GM12878 (cell line): ENCODE results near the gene INTS2. TPM values are rescaled to one million over a fixed set of nuclear protein-coding genes. Genes with fewer than 3 reads are reported as not detected.

Source experiments
- ATAC-seq: fragments of 200-7000 bp; cut with Tn5 transposase; 3 replicates; pipeline ENCODE4 v1.9.1; 2020; ENCODE audit warnings: mild to moderate bottlenecking, moderate library complexity
- Bru-seq: library from RNA; stranded (reverse); fragments of 400-500 nt; gene quantifications from one replicate; lab custom pipeline; 2021; lab: Mats Ljungman, UMichigan
- BruChase-seq, 2 experiments: library from RNA; stranded (reverse); fragments of 400-500 nt; gene quantifications; one replicate each; lab custom pipeline; 2021; lab: Mats Ljungman, UMichigan
- BruUV-seq: library from RNA; stranded (reverse); fragments of 400-500 nt; replicated peaks from 2 replicates; lab custom pipeline; 2021; lab: Mats Ljungman, UMichigan
- CTCF ChIA-PET: fragments of 300-600 bp; sonication (Branson Sonifier 250); formaldehyde crosslinking; extraction: SDS; loops from one replicate; lab custom pipeline; 2021; ENCODE audit warnings: inconsistent platforms; lab: Yijun Ruan, JAX
- POLR2A ChIA-PET: fragments of 350-600 bp; formaldehyde crosslinking; extraction: SDS; loops from one replicate; lab custom pipeline; 2021; ENCODE audit warnings: inconsistent platforms; lab: Charles Lee
- RAD21 ChIA-PET: fragments of 300-600 bp; sonication (Branson Sonifier 250); formaldehyde crosslinking; loops from one replicate; lab custom pipeline; 2023; ENCODE audit warnings: antibody characterized with exemption; ENCODE audit not compliant: unreplicated experiment; lab: Charles Lee
- SMC1A ChIA-PET: fragments of 300-600 bp; sonication (Branson Sonifier 250); formaldehyde crosslinking; loops from one replicate; lab custom pipeline; 2023; ENCODE audit not compliant: unreplicated experiment, uncharacterized antibody; lab: Charles Lee
- DNase-seq: peaks from one replicate; pipeline ENCODE4 v3.0.0-alpha.2; 2011; ENCODE audit warnings: low read depth, low spot score
- FAIRE-seq: peaks from 3 replicates; lab custom pipeline; 2011; peaks lifted over from hg19 to GRCh38; lab: Jason Lieb, UNC
- H2AFZ ChIP-seq: 2 replicates; pipeline ENCODE4 v1.6.0; 2011; ENCODE audit warnings: low read depth, low read length, control low read depth; ENCODE audit not compliant: control insufficient read depth
- H3K27ac ChIP-seq: 2 replicates; pipeline ENCODE4 v1.5.1; 2011; ENCODE audit warnings: control low read depth; ENCODE audit not compliant: control insufficient read depth, insufficient read depth
- H3K27me3 ChIP-seq, 2 experiments: replicated peaks in 1 of 2; 2 replicates each; pipeline versions ENCODE4 v1.6.0 to v1.6.1; 2011; ENCODE audit warnings: low read length in 1 of 2; ENCODE audit not compliant: control insufficient read depth in 2 of 2, insufficient read depth in 2 of 2
- H3K36me3 ChIP-seq, 2 experiments: 2 replicates each; pipeline ENCODE4 v1.5.1; 2011; ENCODE audit warnings: low read length in 1 of 2; ENCODE audit not compliant: control insufficient read depth in 2 of 2, insufficient read depth in 2 of 2
- H3K4me1 ChIP-seq: 2 replicates; pipeline ENCODE4 v1.6.1; 2011; ENCODE audit warnings: mild to moderate bottlenecking, low read length, moderate library complexity, mixed read lengths; ENCODE audit not compliant: control insufficient read depth, insufficient read depth
- H3K4me2 ChIP-seq: 2 replicates; pipeline ENCODE4 v1.6.0; 2011; ENCODE audit warnings: control low read depth; ENCODE audit not compliant: control insufficient read depth, insufficient read depth
- H3K4me3 ChIP-seq: fragments of 200-600 bp; sonication (generic); 2 replicates; pipeline ENCODE4 v1.5.1; 2016
- H3K79me2 ChIP-seq: 2 replicates; pipeline ENCODE4 v1.6.0; 2011; ENCODE audit warnings: low read length; ENCODE audit not compliant: control insufficient read depth, insufficient read depth
- H3K9ac ChIP-seq: 2 replicates; pipeline ENCODE4 v1.8.0; 2011; ENCODE audit warnings: low read length, control low read depth, mixed read lengths; ENCODE audit not compliant: control insufficient read depth, insufficient read depth
- H3K9me3 ChIP-seq: replicated peaks from 3 replicates; pipeline ENCODE4 v1.5.1; 2011; ENCODE audit warnings: mild to moderate bottlenecking, low read length; ENCODE audit not compliant: control insufficient read depth, insufficient read depth
- H4K20me1 ChIP-seq: 2 replicates; pipeline ENCODE4 v1.6.0; 2011; ENCODE audit not compliant: control insufficient read depth, insufficient read depth
- BCL3 ChIP-seq: IDR thresholded peaks from 2 replicates; pipeline ENCODE4 v1.6.1; 2011; ENCODE audit warnings: borderline replicate concordance, low read depth, mild to moderate bottlenecking, moderate library complexity, low read length; ENCODE audit not compliant: insufficient read depth, poor library complexity, severe bottlenecking
- BHLHE40 ChIP-seq, 2 experiments: fragments of 450-650 bp in 1 of 2; IDR thresholded peaks; 2 replicates each; pipeline ENCODE4 v1.6.1; 2011 to 2017; ENCODE audit warnings: low read depth in 2 of 2, borderline replicate concordance in 1 of 2, improper control_type of control experiment in 1 of 2, low read length in 1 of 2, mild to moderate bottlenecking in 1 of 2
- CBX5 ChIP-seq: sonication (generic); IDR thresholded peaks from 2 replicates; pipeline ENCODE4 v1.6.1; 2016; ENCODE audit warnings: low read depth, moderate library complexity, mild to moderate bottlenecking, inconsistent platforms
- CHD2 ChIP-seq: IDR thresholded peaks from 2 replicates; pipeline ENCODE4 v1.6.1; 2011; ENCODE audit warnings: low read depth, low read length, improper control_type of control experiment, borderline replicate concordance
- DPF2 ChIP-seq: fragments of 450-650 bp; IDR thresholded peaks from 2 replicates; pipeline ENCODE4 v1.6.1; 2017; ENCODE audit warnings: mild to moderate bottlenecking
- FOXK2 ChIP-seq: fragments of 450-650 bp; IDR thresholded peaks from 2 replicates; pipeline ENCODE4 v1.6.1; 2017; ENCODE audit warnings: mild to moderate bottlenecking, moderate library complexity
- KLF5 ChIP-seq: fragments of 450-650 bp; IDR thresholded peaks from 2 replicates; pipeline ENCODE4 v1.6.1; 2014; ENCODE audit warnings: mild to moderate bottlenecking; ENCODE audit not compliant: partially characterized antibody
- MXI1 ChIP-seq: fragments of 150-350 bp; IDR thresholded peaks from 2 replicates; pipeline ENCODE4 v1.6.1; 2011; ENCODE audit warnings: low read depth, mild to moderate bottlenecking, inconsistent platforms, low read length, improper control_type of control experiment
- NRF1 ChIP-seq: conservative IDR thresholded peaks from 2 replicates; pipeline ENCODE4 v1.6.1; 2011; ENCODE audit warnings: mild to moderate bottlenecking, low read depth, low read length, improper control_type of control experiment
- POU2F2 ChIP-seq: IDR thresholded peaks from 3 replicates; pipeline ENCODE4 v1.6.1; 2011; ENCODE audit warnings: low read depth, mild to moderate bottlenecking, low read length, borderline replicate concordance
- ZNF592 ChIP-seq: fragments of 450-650 bp; IDR thresholded peaks from 2 replicates; pipeline ENCODE4 v1.6.1; 2017; ENCODE audit warnings: mild to moderate bottlenecking, moderate library complexity
- WGBS: methylation state at CpG from one replicate; pipeline ENCODE4 v1.1.6; 2016; ENCODE audit warnings: low lambda C conversion rate; ENCODE audit not compliant: insufficient replicate concordance, insufficient coverage; ENCODE audit errors: missing lambda C conversion rate; 5-methylcytosine and 5-hydroxymethylcytosine counted together
- in situ Hi-C: fragments of 300-500 bp; cut with MboI; formaldehyde crosslinking; loops from 9 replicates; pipeline ENCODE4 v1.14.3; 2018; ENCODE audit warnings: mixed read lengths
- intact Hi-C: fragments of 100-400 bp; cut with micrococcal nuclease; formaldehyde crosslinking; loops from one replicate; pipeline ENCODE4 v1.14.2; 2022; ENCODE audit not compliant: unreplicated experiment
- long read RNA-seq, 2 experiments: library from polyadenylated mRNA; unstranded; transcript quantifications; one replicate each; pipeline ENCODE4 v2.0.0, GENCODE V29; 2019 to 2020
- polyA minus RNA-seq, 3 experiments: library from RNA; depleted of rRNA, polyadenylated mRNA; stranded (reverse); fragments of >200 nt; gene quantifications; 2 replicates each; pipeline ENCODE4 v1.2.3, GENCODE V29; 2011
- polyA plus RNA-seq, 11 experiments: library from polyadenylated mRNA; depleted of rRNA in 4 of 11; unstranded in 6 of 11; stranded (reverse) in 5 of 11; fragments of >200 nt; fragmentation: Nextera tagmentation in 4 of 11; fragmentation: Illumina TruSeq in 1 of 11; extraction: Ambion mirVana in 4 of 11; extraction: Trizol in 1 of 11; gene quantifications; 1 replicate in 1 of 11; 2 replicates in 10 of 11; pipeline versions ENCODE4 v1.2.1 to v1.2.3, GENCODE V29; 2011 to 2016; ENCODE audit warnings: inconsistent platforms in 2 of 11, missing spikeins in 2 of 11, low read depth in 1 of 11
- total RNA-seq, 4 experiments: library from RNA; depleted of rRNA in 3 of 4; stranded (reverse); fragments of >200 nt in 3 of 4; fragmentation: Illumina TruSeq in 1 of 4; extraction: Trizol in 1 of 4; gene quantifications; 2 replicates each; pipeline versions ENCODE4 v1.2.1 to v1.2.3, GENCODE V29; 2013 to 2021

INTS2 gene
- 105 and 107 TPM in 2 replicates for total RNA-seq (2013; cell fraction: nucleolus; rRNA removed)
- 17.7 and 22.7 TPM in 2 replicates for total RNA-seq (2014; rRNA removed)
- 17.0 and 17.7 TPM in 2 replicates for total RNA-seq (2014; rRNA removed; fragmentation: Illumina TruSeq; extraction: Trizol)
- total RNA-seq (2021): 14.7 and 16.7 TPM in 2 replicates
- 4.4 TPM for polyA plus RNA-seq (2011; ENCODE audit: low read depth)
- polyA plus RNA-seq (2011; rRNA removed): 22.2 and 29.6 TPM in 2 replicates
- 9.5 and 11.0 TPM in 2 replicates for polyA plus RNA-seq (2011; cell fraction: cytosol; rRNA removed)
- polyA plus RNA-seq (2011; cell fraction: nucleus; rRNA removed): 15.2 and 18.8 TPM in 2 replicates
- polyA plus RNA-seq (2012): 5.6 and 8.2 TPM in 2 replicates
- polyA plus RNA-seq (2014; fragmentation: Illumina TruSeq; extraction: Trizol): 13.2 and 16.1 TPM in 2 replicates
- 1 to 10 TPM; 2.8 to 4.2 TPM for polyA plus RNA-seq (2014; fragmentation: Nextera tagmentation; extraction: Ambion mirVana)
- 8.3 and 9.2 TPM in 2 replicates for polyA plus RNA-seq (2014; rRNA removed)
- 10 to 100 TPM in 1 of 2 experiments, 1 to 10 TPM in 1; 9.7 to 10.0 TPM for polyA plus RNA-seq (2016; fragmentation: Nextera tagmentation; extraction: Ambion mirVana)
- 40.2 and 48.2 TPM in 2 replicates for polyA minus RNA-seq (2011; rRNA and poly(A)+ RNA removed)
- 15.0 and 15.6 TPM in 2 replicates for polyA minus RNA-seq (2011; cell fraction: cytosol; rRNA and poly(A)+ RNA removed)
- polyA minus RNA-seq (2011; cell fraction: nucleus; rRNA and poly(A)+ RNA removed): 18.4 and 21.2 TPM in 2 replicates
- Bru-seq, nascent RNA: percentile 69 among the genes with signal in this experiment
- BruChase-seq, experiment 1, labeled RNA remaining after a 6-hour chase: percentile 85 among the genes with signal in this experiment
- percentile 80 among the genes with signal in this experiment for BruChase-seq, experiment 2, labeled RNA remaining after a 2-hour chase
- long read RNA-seq, experiment 1, full-length matches to known transcripts: 1 of 2 reads
- long read RNA-seq, experiment 1, partial matches to known transcripts: 0 of 2 reads
- long read RNA-seq, experiment 1, other reads (novel, unspliced or antisense): 1 of 2 reads
- long read RNA-seq, experiment 2, full-length matches to known transcripts: 3 of 23 reads
- long read RNA-seq, experiment 2, partial matches to known transcripts: 13 of 23 reads
- long read RNA-seq, experiment 2, other reads (novel, unspliced or antisense): 7 of 23 reads

DNA sequence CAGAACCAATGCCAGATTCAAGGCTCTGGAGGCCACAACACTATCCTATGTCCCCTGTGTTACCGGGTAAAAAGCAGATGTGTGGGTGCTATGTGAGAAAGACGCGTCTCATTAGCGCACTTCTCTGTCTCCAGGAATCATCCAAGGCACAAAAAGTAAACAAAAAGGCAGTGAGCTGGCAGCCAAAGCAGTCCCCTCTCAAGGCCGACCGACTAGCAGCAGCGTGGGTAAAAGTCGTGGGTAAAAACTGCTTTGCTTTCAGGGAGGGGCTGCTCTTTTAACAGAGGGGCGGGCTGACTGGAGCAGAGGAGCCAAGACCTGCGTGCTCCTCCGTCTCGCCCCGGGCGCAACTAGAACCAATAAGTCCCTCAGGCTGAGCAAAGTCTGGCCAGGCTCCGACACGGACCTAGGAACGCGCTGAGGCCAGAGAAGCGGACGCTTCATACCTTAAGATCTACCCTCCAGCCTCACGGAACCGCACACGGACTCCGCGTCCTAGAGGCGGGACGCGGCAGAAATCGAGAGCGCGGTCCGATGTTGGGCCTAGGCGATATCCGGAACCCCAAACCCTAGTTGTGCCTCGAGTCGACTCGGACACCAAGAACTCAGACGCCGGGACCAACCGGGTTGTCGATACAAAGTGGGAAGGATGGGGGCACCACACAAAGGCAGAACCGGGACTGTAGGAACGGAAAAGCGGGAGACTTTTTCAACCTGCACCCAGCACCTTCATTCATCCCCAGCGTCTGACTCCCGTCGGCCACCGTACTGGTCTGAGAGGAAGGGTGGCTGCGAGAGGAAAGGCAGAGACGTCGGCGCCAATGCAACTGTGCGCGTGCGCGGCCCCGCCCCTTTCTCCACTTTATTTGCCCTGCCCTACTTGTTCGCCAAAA lies at the start of gene INTS2:
Gene INTS2, minus strand, starts transcription at position 775 of the 893 bp plus-strand sequence. CDS start 1,338 bp downstream, outside the sequence.
- Histone ChIP-seq H3K9me3 (no peaks in the 10 kb centered on the region), H2AFZ (peak within 1 kb of the TSS; percentile 82), H3K27me3 (no peaks in the 10 kb centered on the region), H3K36me3 (peaks cover 0 to 6% of the 10 kb centered on the region in 2 experiments; a peak in 1 of 4 replicates), H3K9ac (peak within 1 kb of the TSS; percentile 91), H3K4me3 (peak within 1 kb of the TSS; percentile 88), H3K4me2 (peak within 1 kb of the TSS; percentile 85), H3K27ac (peak within 1 kb of the TSS; percentile 63), H3K79me2 (peaks cover 14% of the 10 kb centered on the region), H3K4me1 (peaks cover 5% of the 10 kb centered on the region; the same call in 1 of the 2 replicates), H4K20me1 (no peaks in the 10 kb centered on the region)
- ChIA-PET POLR2A (no interaction called here), CTCF (interaction anchor here (1.0 to 2.1 kb wide), 3 partner anchors 93 to 186 kb away, joined by 3 to 7 read pairs (median 6); no protein-coding TSS in a partner anchor), RAD21 (interaction anchor here (1.8 kb wide), 1 partner anchor 182 kb away, joined by 8 read pairs; no protein-coding TSS in a partner anchor), SMC1A (interaction anchor here (0.7 to 1.7 kb wide), 6 partner anchors 10 to 182 kb away, joined by 3 to 7 read pairs (median 4); no protein-coding TSS in a partner anchor)
- DNase-seq (peak; percentile 83), ATAC-seq (peak; percentile 96), FAIRE-seq (peak; percentile 97)
- in situ Hi-C loops (no loop called here), intact Hi-C loops (no loop called here)
- WGBS: under 1% methylated on average over 58 of the region's 58 CpGs
- BruUV-seq: TSS peak; percentile 92
- TF ChIP-seq CBX5 (no peak), CHD2 (no peak), KLF5 (peak; percentile 75), ZNF592 (no peak), FOXK2 (no peak), MXI1 (peak; percentile 35), BHLHE40 (IDR thresholded peaks at IDR 0.05; ENCODE audit: borderline replicate concordance in 1 of 2, low read depth in 2 of 2, low read length in 1 of 2) (no peak), POU2F2 (no peak; the same call in 2 of the 3 replicates), NRF1 (peak; percentile 91), BCL3 (no peak), DPF2 (peak; percentile 59; the same call in 1 of the 2 replicates)
